ENCODE data around the gene KCNQ1.

Gene KCNQ1

GRCh38 chr11:2830030-2830812, 385.4 kb downstream of the KCNQ1 start:
- no peak for DNase-seq (ENCODE audit: low spot score)

GRCh38 chr11:2830886-2831285, 386.1 kb downstream of the KCNQ1 start:
- DNase-seq (ENCODE audit: low spot score): no peak

- no peak for DNase-seq (ENCODE audit: low spot score)
These were observed 387.1 kb downstream of the KCNQ1 start for GRCh38 chr11:2831781-2832532.

- DNase-seq (ENCODE audit: low spot score): no peak
These were observed 387.8 kb downstream of the KCNQ1 start for GRCh38 chr11:2832533-2833020.

- DNase-seq (ENCODE audit: low spot score): no peak
These were observed 388.4 kb downstream of the KCNQ1 start for GRCh38 chr11:2833051-2833715.

GRCh38 chr11:2833716-2834502, 389.1 kb downstream of the KCNQ1 start:
- DNase-seq (ENCODE audit: low spot score): no peak

GRCh38 chr11:2834503-2835273, 389.9 kb downstream of the KCNQ1 start:
- DNase-seq (ENCODE audit: low spot score): no peak

GRCh38 chr11:2835296-2835695, 390.5 kb downstream of the KCNQ1 start:
- no peak for DNase-seq (ENCODE audit: low spot score)

- no peak for DNase-seq (ENCODE audit: low spot score)
These were observed 390.9 kb downstream of the KCNQ1 start for GRCh38 chr11:2835751-2836150.

- no peak for DNase-seq (ENCODE audit: low spot score)
These were observed 391.7 kb downstream of the KCNQ1 start for GRCh38 chr11:2836315-2837095.

GRCh38 chr11:2837096-2837601, 392.3 kb downstream of the KCNQ1 start:
- DNase-seq (ENCODE audit: low spot score): no peak

- DNase-seq (ENCODE audit: low spot score): no peak
These were observed 392.8 kb downstream of the KCNQ1 start for GRCh38 chr11:2837651-2838050.

GRCh38 chr11:2838091-2838490, 393.3 kb downstream of the KCNQ1 start:
- no peak for DNase-seq (ENCODE audit: low spot score)

- no peak for DNase-seq (ENCODE audit: low spot score)
These were observed 394.0 kb downstream of the KCNQ1 start for GRCh38 chr11:2838676-2839294.

GRCh38 chr11:2839395-2839943, 394.7 kb downstream of the KCNQ1 start:
- DNase-seq (ENCODE audit: low spot score): no peak

GRCh38 chr11:2841411-2842190, 396.8 kb downstream of the KCNQ1 start:
- no peak for DNase-seq (ENCODE audit: low spot score)

GRCh38 chr11:2842876-2843275, 398.1 kb downstream of the KCNQ1 start:
- no peak for DNase-seq (ENCODE audit: low spot score)

- no peak for DNase-seq (ENCODE audit: low spot score)
These were observed 398.7 kb downstream of the KCNQ1 start for GRCh38 chr11:2843551-2843950.

Data from NAMALWA (cell line).